Stimulated activated CD4-positive, alpha-beta T cell treated with anti-CD3 and anti-CD28 coated beads, Interleukin-4, amount 100 ng/mL, for 24 hours (primary cell): ENCODE measurements around the gene GALNT9.
"Not testable (repeated sequence)": the region's sequence is repeated elsewhere in the genome, so short reads cannot be mapped to it uniquely, and the experiment has no call there.

ENCODE experiments used
- DNase-seq: peaks from one replicate; pipeline ENCODE4 v3.0.0-alpha.2; 2020

Gene GALNT9

DNA sequence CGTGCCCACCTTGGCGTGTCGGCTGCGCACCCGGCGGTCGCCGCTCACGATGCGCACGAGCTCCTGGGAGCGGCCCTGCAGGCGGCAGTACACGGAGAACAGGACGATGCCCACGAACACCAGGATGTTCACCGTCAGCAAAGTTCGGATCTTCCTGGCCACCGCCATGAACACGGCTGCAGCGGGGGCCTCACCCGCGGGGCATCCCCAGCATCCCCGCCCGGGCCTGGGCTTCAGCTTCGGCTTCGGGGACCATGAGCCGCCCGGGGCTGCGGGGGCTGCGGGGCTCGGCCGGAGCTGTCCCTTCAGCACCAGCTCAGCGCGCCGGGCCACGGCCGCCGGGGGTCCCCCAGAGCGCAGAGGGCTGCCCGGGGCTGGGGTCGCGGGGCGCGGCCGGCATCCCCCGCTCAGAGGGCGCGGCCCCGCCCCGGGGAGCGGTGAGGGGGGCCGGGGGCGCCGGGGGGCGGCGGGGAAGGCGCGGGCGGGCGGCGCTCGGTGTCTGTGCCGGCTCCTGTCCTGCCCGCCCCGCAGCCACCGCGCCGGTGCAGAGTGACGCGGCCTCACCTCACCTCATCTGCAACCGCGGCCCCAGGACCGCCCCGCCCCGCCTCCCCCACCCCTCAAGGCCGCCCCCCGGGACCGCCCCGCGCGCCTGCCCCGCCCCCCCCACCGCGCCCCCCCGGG, at the start of gene GALNT9:
Gene GALNT9, minus strand, starts transcription at position 554 of the 684 bp plus-strand sequence. Its CDS starts 386 bp downstream, at position 168.
- no peak for DNase-seq

DNA sequence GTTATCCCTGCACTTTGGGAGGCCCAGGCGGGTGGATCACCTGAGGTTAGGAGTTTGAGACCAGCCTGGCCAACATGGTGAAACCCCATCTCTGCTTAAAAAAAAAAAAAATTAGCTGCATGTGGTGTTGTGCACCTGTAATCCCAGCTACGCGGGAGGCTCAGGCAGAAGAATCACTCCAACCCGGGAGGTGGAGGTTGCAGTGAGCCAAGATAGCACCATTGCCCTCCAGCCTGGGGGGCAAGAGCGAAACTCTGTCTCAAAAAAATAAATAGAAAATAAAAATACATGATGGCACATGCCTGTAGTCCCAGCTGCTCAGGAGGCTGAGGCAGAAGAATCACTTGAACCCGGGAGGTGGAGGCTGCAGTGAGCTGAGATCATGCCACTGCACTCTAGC, 49.7 kb upstream of the GALNT9 start:
- not testable (repeated sequence) for DNase-seq

DNA sequence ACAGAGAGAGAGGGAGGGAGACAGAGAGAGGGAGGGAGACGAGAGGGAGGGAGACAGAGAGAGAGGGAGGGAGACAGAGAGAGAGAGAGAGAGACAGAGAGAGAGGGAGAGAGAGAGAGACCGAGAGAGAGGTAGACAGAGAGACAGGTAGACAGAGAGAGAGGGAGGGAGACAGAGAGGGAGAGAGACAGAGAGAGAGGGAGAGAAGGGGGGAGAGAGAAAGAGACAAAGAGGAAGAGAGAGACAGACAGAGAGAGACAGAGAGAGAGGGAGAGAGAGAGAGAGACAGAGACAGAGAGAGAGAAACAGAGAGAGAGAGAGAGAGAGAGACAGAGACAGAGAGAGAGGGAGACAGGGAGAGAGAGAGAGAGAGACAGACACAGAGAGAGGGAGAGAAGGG, 47.8 kb upstream of the GALNT9 start:
- no peak for DNase-seq

DNA sequence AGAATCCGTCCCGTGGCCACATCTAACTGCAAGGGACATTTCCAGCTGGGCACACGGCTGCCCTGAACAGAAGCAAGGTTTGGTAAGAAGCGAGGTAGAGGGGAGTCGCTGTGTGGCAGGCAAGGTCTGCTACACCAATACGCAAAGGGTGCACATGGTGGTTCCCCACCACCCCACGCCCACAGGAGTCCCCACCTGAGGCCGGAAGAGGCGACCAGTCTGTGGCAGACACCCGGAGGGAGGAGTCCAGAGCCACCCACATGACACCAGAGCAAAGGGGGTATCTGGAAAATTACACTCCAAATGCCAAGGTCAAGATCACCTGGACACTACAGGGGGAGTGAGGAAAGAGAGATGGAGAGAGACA, 47.1 kb upstream of the GALNT9 start:
- DNase-seq = no peak

DNA sequence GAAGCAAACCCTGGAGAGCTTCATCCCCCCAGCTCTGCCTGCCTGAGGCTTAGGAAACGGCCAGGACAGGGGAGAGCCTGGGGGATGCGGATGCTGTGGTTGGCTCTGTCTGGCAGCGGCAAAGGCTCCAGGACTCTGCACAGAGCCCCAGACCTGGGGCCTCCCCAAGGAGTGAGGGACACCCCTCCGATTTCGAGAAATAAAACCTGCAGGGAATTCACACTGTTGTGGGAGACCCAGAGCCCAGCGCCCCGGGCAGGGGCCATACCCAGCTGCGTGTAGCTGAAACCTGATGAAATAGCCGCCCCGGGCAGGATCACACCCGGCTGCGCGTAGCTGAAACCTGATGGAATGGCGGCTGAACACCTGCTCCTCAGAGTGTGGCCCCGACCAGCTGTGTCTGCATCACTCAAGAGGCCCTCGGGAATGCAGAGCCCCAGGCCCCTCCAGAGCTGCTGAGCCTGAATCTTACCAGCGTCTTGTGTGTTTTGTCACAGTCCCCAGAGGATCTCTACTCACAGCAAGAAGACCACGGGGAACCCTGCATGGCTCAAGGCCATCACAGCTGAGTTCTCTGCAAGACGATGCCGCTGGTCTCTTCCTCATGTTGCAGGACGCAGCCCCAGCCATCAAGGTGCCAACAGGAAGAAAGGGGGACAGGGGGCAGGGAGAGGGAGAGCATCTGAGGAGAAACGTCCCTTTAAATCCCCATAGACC, 46.5 kb upstream of the GALNT9 start:
- no peak for DNase-seq

DNA sequence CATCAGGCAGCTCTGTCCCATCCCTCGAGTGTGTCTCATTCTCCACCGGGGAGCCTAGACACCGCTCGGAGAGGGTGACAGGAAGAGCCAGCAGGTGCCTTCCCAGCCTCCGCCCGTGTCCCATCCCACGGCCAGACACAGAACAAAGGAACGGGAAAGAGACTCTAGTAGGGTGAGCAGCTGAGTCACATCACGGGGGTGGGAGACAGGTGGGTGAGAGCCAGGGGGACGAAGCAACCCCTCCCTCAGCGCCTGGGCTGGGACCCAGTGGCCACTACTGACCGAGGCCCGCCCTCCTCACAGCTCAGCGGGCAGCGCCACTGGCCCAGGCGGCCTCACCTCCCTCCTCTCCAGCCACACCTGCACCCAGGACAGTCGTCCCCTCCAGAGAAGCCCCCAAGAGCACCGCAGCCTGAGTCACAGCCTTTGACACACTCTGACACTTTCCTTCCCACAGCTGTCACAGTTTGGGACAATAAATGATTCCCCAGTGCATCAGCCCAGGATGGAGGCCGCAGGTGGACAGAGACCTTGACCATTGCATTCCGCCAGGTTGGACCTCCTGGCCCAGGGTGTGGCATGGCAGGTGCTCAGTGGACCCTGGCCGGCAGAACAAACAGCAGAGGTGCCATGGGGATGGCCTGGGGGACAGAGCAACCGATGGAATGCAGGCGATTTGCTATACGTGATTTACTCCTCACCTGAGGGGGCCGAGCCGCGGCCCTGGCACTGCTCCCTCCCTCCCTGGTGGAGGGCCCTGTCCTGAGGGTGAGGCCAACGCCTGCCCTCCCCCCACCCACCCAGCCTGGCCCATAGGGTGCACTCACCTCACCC, 45.4 kb upstream of the GALNT9 start:
- DNase-seq = no peak

DNA sequence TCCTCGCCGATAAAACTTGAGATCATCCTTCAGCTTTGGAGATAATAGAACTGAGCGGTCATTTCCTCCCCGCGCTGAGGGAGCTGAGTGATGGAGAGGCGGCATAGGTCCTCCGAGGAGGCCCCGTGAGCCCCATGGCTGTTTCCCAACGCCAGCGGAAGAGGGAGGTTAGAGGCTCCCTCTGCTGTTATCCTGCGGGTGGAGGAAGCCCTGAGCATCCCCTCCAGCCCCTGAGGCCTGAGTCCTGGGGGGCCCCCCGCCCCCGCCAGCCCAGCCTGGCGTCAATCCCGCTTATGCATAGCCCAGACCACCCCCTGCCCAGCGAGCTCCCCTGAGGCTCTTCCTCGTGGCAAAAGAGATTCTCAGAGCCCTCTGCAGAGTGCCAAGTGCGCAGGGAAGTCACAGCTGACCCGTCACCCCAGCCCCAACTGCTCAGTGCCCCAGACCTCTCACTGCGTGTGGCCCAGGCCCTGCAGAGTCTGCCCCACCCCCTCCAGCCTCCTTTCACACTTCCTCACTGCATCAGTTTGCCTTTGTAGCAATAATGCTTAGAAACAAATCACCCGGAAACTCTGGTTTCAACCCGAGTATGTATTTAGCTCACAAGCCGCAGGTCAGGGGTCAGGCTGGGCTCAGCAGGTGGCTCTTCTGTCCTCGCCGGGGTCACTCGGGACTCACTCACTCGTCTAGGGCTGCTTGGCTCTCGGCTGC, 44.7 kb upstream of the GALNT9 start:
- DNase-seq = no peak

DNA sequence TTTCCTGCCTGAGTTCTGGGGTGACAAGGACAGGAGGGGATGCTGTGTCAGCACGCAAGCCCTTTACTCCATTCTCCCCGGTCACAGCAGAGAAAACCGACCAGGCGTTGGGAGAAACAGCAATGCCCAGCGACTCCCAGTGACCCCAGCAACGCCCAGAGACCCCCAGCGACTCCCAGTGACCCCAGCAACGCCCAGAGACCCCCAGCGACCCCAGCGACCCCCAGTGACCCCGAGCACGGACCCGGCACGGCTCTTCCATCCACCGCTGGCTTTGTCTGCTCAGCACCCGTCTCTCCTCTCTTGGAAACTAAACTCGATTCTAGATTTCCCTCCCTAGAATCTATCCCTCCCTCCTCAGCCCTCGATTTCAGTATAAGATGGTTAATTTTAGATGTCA, 38.5 kb upstream of the GALNT9 start:
- no peak for DNase-seq

DNA sequence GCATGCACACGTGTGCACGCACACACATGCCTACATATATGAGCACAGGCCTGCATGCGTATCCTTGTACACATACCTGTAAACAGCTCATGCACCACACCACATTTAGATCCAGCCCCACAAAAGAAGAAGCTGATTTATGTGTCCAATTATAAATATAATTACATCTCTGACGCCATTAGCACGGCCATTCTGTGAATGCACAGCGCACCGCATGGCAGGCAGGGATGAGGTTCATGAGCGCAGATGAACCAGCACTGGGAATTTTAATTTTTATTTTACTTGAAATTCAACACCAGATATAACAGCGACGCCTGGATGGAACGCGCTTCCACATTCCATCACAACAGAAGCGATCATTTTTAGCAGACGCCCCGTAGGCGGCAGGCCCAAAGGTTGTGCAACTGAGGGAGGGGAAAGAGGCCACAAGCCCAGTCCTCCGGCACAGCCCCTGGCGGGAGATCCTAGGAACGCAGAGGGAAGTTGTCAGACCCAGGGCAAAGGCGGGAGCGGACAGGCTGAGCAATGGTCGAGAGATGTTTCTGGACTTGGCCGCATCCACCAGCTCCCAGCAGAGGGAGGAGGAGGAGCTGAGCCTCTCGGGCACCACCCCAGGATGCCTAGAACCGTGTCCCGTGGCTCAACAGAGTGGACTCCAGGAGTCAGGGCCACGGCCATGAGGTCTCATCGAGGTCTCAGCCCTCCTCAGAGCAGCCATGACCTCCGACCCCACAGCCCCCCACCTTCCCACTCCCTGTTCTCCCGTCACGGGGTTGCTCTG, 37.9 kb upstream of the GALNT9 start:
- no peak for DNase-seq

DNA sequence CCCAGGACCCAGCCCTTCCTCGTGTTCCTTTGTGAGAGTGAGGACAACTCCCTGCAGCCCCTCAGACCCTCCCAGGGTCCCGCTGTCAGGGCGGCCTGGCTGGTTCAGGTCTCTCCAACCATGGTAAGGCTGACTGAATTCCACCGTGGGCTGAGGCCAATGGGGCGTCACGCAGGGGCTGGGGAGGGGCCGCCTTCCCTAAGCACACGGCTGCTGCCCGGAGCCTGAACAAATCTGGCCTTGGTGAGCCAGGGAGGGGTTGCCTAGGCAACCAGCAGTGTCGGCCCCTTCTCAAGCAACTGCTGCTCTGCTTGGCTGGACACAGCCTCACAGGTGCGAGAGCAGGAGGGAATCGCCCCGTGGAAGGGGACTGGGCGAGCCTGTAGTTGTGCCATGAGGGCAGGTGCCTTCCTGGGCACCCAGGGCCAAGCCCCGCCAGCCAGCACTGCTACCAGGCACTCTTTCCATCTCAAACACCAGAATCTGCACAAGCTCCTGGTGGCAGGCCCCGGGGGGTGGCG, 37.0 kb upstream of the GALNT9 start:
- DNase-seq = no peak

DNA sequence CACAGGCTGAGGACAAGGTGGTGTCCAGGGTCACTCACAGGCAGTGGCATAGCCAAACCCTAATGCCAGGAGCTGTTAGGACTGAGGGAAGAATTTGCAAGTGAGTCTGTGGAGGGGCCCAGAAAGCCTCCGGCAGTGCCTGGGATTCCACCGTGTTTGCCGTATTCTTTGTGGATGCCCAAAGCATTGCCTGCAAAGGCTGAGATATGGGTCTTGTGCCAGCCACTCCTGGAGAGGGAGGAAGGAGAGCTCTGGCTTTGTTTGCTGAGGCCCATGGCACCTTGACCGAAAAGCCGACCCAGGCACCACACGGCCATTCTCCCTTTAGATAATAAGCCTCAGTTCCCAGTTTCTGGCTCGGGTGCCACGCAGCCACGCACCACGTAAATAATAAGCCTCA, 35.8 kb upstream of the GALNT9 start:
- no peak for DNase-seq

DNA sequence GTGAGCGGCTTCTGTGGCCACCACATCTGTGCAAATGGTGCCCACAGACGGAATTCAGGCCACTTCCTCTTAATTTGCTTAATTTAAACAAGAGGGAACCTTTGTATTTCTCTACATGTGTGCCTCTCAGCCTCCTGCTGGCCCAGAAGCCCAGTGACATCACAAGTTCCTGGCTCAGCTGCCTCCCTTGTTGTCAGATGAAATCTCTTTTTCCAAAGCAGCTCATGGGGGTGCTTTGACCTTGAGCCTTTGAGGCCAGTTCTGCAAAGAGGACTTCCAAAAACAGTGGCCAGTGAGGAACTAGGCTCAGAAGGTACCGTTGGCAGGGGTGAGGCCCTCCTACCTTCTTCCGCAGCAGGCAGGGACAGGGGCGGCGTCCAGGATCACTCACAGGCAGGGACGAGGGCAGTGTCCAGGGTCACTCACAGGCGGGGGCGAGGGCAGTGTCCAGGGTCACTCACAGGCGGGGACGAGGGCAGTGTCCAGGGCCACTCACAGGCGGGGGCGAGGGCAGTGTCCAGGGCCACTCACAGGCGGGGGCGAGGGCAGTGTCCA, 35.0 kb upstream of the GALNT9 start:
- DNase-seq = no peak

DNA sequence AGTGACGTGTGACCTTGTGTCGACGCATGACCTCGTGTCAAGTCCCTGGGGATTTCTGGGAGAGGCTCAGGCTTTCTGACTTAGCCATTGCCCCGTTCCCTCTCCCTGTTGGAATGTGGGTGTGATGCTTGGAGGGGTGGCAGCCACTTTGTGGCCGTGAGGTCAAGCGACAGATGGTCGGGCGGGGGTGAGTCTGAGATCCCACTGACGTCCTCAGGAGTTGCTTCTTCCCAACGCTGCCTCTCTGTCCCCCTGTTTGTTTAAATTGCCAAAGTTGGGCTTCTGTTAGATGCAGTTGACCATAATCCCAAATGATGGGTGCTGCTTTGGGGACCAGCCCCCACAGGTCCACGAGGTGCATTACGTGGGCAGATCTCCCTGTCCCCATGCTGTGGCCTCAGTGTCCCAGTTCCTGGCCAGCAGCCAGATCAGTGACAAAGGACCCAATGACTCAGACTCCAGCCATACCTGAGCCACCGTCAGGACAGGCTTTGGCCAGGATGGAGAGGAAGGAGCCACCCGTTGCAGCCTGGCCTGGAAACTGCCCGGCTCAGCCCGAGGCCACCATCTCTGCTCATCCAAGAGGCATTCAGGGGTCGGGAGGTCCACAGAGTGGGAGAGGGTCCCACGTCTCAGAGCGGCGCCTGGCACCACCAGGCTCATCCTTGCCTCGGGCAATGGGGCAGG, 34.4 kb upstream of the GALNT9 start:
- no peak for DNase-seq

DNA sequence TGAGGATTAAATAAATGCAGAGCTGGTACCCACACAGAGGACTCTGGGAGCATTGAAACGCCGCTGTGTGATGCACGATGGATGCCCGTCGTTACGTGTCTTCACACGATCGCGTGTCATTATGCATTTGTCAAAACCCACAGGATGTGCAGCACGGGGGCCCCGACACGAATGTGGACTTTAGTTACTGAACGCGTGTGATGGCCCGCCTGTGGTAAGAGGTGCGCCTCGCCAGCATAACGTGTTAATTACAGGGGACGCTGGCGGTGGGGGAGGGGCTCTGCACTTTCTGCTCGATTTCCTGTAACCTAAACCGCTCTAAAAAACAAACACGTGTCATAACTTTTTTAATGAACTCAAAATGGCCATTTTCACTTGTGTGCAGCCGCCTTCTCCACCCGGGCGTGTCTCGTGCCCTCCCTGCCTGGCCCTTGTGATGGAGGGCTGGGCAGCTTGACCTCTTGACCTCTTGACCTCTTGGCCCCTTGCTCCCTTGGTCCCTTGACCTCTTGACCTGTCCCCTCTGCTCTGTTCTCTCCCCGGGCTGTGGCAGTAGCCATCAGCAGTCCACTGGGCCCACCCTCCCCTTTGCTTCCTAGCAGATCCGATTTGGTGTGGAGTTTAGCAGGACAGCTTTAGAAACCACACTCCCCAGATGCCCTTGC, 33.7 kb upstream of the GALNT9 start:
- no peak for DNase-seq

DNA sequence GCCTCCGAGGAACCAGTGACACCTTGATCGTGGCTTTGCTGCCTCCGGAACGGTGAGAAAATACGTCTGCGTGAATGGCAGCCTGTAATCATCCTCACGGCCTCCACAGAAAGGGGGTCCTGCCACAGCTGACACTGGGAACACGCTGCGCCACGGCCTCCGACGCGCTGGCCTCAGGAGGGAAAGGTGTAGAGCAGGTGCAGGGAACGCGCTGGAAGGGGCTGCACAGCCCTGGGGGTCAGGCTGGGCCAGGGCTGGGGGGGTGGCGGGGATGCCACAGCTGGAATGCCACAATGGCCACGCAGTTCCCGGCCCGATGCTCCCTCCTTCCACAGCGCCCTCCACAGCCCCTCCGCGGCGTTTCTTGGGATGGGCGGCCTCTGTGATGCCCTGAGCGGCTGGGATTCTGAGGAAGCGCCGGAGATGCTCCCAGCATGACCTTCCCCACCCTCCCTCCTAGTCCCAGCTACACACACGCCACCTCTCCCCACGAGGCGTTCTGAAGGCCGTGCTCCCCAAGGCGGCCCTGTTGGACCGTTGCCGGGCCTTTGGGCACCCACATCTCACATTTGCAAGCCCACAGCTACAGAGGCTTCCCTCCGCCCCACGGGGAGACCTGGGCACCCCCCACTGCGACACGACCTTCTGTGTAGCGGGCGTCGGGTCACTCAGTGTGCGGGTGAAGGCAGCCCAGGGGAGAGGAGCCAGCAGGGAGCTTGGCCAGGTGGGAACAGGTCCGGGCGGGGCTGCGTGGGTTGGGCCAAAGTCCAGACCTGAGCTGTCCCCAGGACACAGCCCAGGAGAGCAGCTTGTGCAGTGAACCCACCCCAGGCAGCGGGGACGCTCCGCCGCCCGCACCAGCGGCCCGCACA, 31.8 kb upstream of the GALNT9 start:
- no peak for DNase-seq

DNA sequence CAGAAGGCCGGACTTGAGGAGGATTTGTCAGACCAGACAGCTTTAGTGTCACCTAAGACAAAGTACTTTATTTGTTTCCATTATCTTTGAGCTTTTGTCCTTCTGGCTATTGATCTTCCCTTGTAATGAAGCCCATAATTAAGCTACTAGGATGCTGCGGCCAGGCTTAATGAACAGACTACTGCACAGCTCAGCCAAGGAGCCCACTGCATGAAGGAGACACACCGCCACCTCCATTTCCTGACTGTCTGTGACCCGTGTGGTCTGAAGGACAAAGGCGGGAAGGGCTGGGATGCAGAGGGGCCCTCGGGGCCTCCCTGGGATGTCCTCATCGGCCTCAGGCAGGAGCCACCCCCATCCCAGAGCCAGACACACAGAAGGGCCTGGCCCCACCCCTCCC, 31.0 kb upstream of the GALNT9 start:
- no peak for DNase-seq

DNA sequence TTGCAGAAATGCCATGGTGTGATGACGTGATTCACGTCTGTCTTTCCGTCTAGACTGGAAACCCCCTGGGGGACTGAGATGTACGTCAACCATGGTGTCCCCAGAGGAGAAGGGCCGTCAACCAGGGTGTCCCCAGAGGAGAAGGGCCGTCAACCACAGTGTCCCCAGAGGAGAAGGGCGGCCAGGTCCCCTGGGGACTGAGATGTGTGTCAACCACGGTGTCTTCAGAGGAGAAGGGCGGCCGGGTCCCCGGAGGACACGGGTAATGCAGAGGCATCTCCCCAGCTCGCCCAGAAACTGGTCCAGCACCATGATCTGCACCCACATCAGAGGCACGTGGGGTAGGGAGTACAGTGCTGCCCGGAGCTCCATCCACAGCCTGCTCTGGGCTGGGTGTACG, 30.6 kb upstream of the GALNT9 start:
- no peak for DNase-seq

DNA sequence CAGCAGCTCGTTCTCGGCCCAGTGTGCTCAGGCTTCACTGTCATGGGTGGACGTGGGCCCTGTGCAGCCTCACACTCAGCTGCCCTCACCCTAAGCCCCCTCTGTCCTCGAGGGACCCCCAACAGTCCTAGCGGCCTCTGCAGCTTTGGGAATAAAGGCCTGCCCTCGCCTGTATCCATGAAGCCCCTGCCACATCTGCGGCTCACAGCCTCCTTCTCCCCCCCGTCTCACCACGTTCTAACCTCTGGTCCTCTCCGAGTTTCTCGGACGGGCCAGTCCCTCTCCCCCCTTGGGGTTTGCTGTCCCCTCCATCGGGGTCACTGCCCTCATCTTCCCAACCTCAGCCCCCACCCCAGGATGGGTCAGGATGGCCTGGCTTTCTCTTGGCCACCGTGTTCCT, 30.2 kb upstream of the GALNT9 start:
- DNase-seq = no peak
